Prostate gland (tissue), 2 donors: Measurements from ENCODE around the gene SIGLEC10.
"Not testable (repeated sequence)": the region's sequence is repeated elsewhere in the genome, so short reads cannot be mapped to it uniquely, and the experiment has no call there.

Experiments used
- POLR2A ChIP-seq: fragments of 450-650 bp; IDR thresholded peaks from one replicate; pipeline ENCODE4 v1.6.1; 2016; ENCODE audit warnings: antibody characterized with exemption, mild to moderate bottlenecking
- TF ChIP-seq, protein P1 (sequence below), 4 experiments: fragments of 200-600 bp in 2 of 4; fragments of 450-650 bp in 2 of 4; sonication (generic) in 2 of 4; IDR thresholded peaks; 1 replicate in 3 of 4; 2 replicates in 1 of 4; pipeline ENCODE4 v1.5.1; 2016 to 2019; ENCODE audit warnings: antibody characterized with exemption in 4 of 4, mild to moderate bottlenecking in 2 of 4, moderate library complexity in 2 of 4

- TF ChIP-seq, protein P1, sequence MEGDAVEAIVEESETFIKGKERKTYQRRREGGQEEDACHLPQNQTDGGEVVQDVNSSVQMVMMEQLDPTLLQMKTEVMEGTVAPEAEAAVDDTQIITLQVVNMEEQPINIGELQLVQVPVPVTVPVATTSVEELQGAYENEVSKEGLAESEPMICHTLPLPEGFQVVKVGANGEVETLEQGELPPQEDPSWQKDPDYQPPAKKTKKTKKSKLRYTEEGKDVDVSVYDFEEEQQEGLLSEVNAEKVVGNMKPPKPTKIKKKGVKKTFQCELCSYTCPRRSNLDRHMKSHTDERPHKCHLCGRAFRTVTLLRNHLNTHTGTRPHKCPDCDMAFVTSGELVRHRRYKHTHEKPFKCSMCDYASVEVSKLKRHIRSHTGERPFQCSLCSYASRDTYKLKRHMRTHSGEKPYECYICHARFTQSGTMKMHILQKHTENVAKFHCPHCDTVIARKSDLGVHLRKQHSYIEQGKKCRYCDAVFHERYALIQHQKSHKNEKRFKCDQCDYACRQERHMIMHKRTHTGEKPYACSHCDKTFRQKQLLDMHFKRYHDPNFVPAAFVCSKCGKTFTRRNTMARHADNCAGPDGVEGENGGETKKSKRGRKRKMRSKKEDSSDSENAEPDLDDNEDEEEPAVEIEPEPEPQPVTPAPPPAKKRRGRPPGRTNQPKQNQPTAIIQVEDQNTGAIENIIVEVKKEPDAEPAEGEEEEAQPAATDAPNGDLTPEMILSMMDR (IDR thresholded peaks at IDR 0.05) = not testable (repeated sequence)
- TF ChIP-seq POLR2A = not testable (repeated sequence)
Measured at GRCh38 chr19:51416422-51416821, 1.0 kb downstream of the SIGLEC10 start.
